GM10248 (cell line): ENCODE data around the gene USB1.

Experiments used
- CTCF ChIA-PET: fragments of 300-600 bp; sonication (Branson Sonifier 250); formaldehyde crosslinking; extraction: SDS; loops from one replicate; lab custom pipeline; 2021; ENCODE audit warnings: antibody characterized with exemption; lab: Yijun Ruan, JAX
- POLR2A ChIA-PET: fragments of 350-650 bp; sonication (Branson Sonifier 250); formaldehyde crosslinking; extraction: SDS; loops from one replicate; lab custom pipeline; 2020; ENCODE audit warnings: antibody characterized with exemption; lab: Yijun Ruan, JAX
- DNase-seq: peaks from one replicate; pipeline ENCODE4 v3.0.0; 2012; ENCODE audit errors: extremely low spot score
- CTCF ChIP-seq: IDR thresholded peaks from 2 replicates; pipeline ENCODE4 v1.5.1; 2012; ENCODE audit warnings: mild to moderate bottlenecking, low read depth; ENCODE audit errors: extremely low read depth, missing control alignments, control extremely low read depth

USB1 gene

GRCh38 chr16:58053682-58054005 lies 52.4 kb downstream of the USB1 start:
- TF ChIP-seq CTCF: no peak
- ChIA-PET POLR2A (no interaction called here), CTCF (interaction anchor here (1.3 kb wide), 1 partner anchor 21 kb away, joined by 3 read pairs; no protein-coding TSS in a partner anchor)
- no peak for DNase-seq

GRCh38 chr16:58054289-58054688 lies 53.1 kb downstream of the USB1 start:
- ChIA-PET POLR2A (no interaction called here), CTCF (interaction anchor here (1.3 kb wide), 1 partner anchor 22 kb away, joined by 3 read pairs; no protein-coding TSS in a partner anchor)
- no peak for TF ChIP-seq CTCF
- DNase-seq: no peak

- TF ChIP-seq CTCF: no peak
- ChIA-PET POLR2A (no interaction called here), CTCF (interaction anchor here (1.1 kb wide), 1 partner anchor 41 kb away, joined by 4 read pairs; no protein-coding TSS in a partner anchor)
- DNase-seq: no peak
These were observed 55.4 kb downstream of the USB1 start for GRCh38 chr16:58056580-58056979.

- POLR2A ChIA-PET: no interaction called here
- no peak for DNase-seq
- TF ChIP-seq CTCF: no peak
- CTCF ChIA-PET: no interaction called here
These were observed 55.9 kb downstream of the USB1 start for GRCh38 chr16:58057121-58057520.

GRCh38 chr16:58057784-58058183 lies 56.6 kb downstream of the USB1 start:
- ChIA-PET POLR2A (no interaction called here), CTCF (no interaction called here)
- TF ChIP-seq CTCF: no peak
- no peak for DNase-seq

GRCh38 chr16:58062821-58063220 lies 61.6 kb downstream of the USB1 start:
- ChIA-PET POLR2A (no interaction called here), CTCF (no interaction called here)
- no peak for TF ChIP-seq CTCF
- DNase-seq: no peak
